ENCODE data around the gene FOCAD.

DNA sequence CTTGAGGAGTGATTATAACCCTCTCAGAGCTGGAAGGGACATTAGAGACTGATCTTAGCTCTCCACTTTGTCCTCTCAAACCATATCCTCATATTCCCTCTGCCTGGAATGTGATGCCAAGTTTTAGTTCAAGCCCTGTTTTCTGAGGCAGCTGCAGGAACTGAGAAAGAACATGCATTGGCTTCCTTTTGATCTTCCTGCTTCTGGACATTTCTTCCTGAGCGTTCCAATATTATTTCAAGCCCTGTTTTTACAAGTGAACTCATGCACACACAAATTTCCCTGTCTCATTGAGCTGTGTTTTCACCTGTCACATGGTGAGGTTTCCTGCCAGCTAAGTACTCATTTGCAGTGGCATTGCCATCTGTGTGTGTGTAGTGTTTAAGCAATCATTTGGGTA, 17.0 kb downstream of the FOCAD start:
- TF ChIP-seq, protein P1, sequence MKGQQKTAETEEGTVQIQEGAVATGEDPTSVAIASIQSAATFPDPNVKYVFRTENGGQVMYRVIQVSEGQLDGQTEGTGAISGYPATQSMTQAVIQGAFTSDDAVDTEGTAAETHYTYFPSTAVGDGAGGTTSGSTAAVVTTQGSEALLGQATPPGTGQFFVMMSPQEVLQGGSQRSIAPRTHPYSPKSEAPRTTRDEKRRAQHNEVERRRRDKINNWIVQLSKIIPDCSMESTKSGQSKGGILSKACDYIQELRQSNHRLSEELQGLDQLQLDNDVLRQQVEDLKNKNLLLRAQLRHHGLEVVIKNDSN (IDR thresholded peaks at IDR 0.05): no peak
- no peak for TF ChIP-seq RAD21 (IDR thresholded peaks at IDR 0.05; ENCODE audit: low read depth)
- no peak for TF ChIP-seq CREB1 (IDR thresholded peaks at IDR 0.05; ENCODE audit: low read depth)
- no peak for TF ChIP-seq TEAD4 (IDR thresholded peaks at IDR 0.05)
- no peak for TF ChIP-seq YY1 (IDR thresholded peaks at IDR 0.05; ENCODE audit: low read depth)
- TF ChIP-seq, protein P2, sequence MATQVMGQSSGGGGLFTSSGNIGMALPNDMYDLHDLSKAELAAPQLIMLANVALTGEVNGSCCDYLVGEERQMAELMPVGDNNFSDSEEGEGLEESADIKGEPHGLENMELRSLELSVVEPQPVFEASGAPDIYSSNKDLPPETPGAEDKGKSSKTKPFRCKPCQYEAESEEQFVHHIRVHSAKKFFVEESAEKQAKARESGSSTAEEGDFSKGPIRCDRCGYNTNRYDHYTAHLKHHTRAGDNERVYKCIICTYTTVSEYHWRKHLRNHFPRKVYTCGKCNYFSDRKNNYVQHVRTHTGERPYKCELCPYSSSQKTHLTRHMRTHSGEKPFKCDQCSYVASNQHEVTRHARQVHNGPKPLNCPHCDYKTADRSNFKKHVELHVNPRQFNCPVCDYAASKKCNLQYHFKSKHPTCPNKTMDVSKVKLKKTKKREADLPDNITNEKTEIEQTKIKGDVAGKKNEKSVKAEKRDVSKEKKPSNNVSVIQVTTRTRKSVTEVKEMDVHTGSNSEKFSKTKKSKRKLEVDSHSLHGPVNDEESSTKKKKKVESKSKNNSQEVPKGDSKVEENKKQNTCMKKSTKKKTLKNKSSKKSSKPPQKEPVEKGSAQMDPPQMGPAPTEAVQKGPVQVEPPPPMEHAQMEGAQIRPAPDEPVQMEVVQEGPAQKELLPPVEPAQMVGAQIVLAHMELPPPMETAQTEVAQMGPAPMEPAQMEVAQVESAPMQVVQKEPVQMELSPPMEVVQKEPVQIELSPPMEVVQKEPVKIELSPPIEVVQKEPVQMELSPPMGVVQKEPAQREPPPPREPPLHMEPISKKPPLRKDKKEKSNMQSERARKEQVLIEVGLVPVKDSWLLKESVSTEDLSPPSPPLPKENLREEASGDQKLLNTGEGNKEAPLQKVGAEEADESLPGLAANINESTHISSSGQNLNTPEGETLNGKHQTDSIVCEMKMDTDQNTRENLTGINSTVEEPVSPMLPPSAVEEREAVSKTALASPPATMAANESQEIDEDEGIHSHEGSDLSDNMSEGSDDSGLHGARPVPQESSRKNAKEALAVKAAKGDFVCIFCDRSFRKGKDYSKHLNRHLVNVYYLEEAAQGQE (IDR thresholded peaks at IDR 0.05; ENCODE audit: low read depth): no peak
- no peak for TF ChIP-seq ZBTB7A (IDR thresholded peaks at IDR 0.05; ENCODE audit: low read depth)
- TF ChIP-seq NFIC (IDR thresholded peaks at IDR 0.05): no peak
- TF ChIP-seq EP300 (IDR thresholded peaks at IDR 0.05; ENCODE audit: borderline replicate concordance): no peak
- TF ChIP-seq, protein P3, sequence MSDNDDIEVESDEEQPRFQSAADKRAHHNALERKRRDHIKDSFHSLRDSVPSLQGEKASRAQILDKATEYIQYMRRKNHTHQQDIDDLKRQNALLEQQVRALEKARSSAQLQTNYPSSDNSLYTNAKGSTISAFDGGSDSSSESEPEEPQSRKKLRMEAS (IDR thresholded peaks at IDR 0.05): no peak
- TF ChIP-seq CEBPB (IDR thresholded peaks at IDR 0.05): no peak

Data from Ishikawa (cell line).